ENCODE results near the gene CDH16.

DNA sequence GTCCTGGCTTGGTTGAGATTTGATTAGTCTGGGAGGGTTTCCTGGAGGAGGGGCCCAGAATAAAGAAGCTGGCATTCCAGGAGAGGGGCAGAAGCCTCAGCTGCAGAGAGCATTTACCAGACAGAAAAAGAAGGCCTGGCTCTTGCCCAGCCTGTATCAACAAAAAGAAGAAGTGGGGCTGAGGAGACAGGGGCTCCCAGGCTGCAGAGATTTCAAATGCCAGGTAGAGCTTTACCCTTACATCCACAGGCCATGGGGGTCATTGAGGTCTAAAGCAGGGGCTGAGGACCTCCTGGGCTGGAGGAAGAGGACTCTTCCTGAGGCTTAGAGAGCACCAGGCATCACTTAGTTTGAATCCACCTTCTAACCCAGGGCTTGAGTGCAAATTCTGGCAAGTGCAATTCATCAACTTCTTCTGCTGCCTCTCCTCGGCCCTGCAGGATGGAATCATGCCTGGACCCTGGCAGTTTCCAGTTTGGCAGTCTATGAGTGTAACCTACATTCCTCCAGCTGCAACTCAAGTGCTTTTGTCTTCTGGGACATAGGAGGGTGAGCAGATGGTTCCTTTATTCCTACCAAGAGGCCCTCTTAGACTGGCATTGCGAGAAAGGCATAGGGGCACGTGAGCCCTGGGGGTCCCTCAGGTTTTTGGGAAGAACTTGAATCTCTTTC is 59.2 kb downstream of the CDH16 start:
- TF ChIP-seq CREB1 (IDR thresholded peaks at IDR 0.05) (no peak), CREB1 (CRISPR knock-in tag; IDR thresholded peaks at IDR 0.05) (no peak), SUZ12 (IDR thresholded peaks at IDR 0.05; ENCODE audit: low read depth, low read length) (no peak), CBX2 (IDR thresholded peaks at IDR 0.05; ENCODE audit: low read depth, low read length) (no peak), CBX2 (CRISPR knock-in tag; IDR thresholded peaks at IDR 0.05; ENCODE audit: low read depth) (no peak), ATF7 (IDR thresholded peaks at IDR 0.05) (no peak), ATF7 (CRISPR knock-in tag; IDR thresholded peaks at IDR 0.05) (no peak), KLF12 (CRISPR knock-in tag; IDR thresholded peaks at IDR 0.05; ENCODE audit: borderline replicate concordance) (no peak), ZNF616 (CRISPR knock-in tag; IDR thresholded peaks at IDR 0.05; ENCODE audit: low read depth) (no peak), ZBTB1 (CRISPR knock-in tag; IDR thresholded peaks at IDR 0.05; ENCODE audit: borderline replicate concordance) (no peak), ZNF609 (CRISPR knock-in tag; IDR thresholded peaks at IDR 0.05; ENCODE audit: borderline replicate concordance) (no peak), ZNF773 (CRISPR knock-in tag; IDR thresholded peaks at IDR 0.05; ENCODE audit: borderline replicate concordance) (no peak)
- TF ChIP-seq, protein P1, sequence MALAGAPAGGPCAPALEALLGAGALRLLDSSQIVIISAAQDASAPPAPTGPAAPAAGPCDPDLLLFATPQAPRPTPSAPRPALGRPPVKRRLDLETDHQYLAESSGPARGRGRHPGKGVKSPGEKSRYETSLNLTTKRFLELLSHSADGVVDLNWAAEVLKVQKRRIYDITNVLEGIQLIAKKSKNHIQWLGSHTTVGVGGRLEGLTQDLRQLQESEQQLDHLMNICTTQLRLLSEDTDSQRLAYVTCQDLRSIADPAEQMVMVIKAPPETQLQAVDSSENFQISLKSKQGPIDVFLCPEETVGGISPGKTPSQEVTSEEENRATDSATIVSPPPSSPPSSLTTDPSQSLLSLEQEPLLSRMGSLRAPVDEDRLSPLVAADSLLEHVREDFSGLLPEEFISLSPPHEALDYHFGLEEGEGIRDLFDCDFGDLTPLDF (CRISPR knock-in tag; IDR thresholded peaks at IDR 0.05), result no peak
- TF ChIP-seq, protein P2, sequence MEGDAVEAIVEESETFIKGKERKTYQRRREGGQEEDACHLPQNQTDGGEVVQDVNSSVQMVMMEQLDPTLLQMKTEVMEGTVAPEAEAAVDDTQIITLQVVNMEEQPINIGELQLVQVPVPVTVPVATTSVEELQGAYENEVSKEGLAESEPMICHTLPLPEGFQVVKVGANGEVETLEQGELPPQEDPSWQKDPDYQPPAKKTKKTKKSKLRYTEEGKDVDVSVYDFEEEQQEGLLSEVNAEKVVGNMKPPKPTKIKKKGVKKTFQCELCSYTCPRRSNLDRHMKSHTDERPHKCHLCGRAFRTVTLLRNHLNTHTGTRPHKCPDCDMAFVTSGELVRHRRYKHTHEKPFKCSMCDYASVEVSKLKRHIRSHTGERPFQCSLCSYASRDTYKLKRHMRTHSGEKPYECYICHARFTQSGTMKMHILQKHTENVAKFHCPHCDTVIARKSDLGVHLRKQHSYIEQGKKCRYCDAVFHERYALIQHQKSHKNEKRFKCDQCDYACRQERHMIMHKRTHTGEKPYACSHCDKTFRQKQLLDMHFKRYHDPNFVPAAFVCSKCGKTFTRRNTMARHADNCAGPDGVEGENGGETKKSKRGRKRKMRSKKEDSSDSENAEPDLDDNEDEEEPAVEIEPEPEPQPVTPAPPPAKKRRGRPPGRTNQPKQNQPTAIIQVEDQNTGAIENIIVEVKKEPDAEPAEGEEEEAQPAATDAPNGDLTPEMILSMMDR (CRISPR knock-in tag; IDR thresholded peaks at IDR 0.05), result no peak

Data from HepG2 (cell line).